Sigmoid colon (tissue), 7 donors: ENCODE data around the gene HLA-B. TPM values are rescaled to one million over a fixed set of nuclear protein-coding genes. Genes with fewer than 3 reads are reported as not detected.

ENCODE experiments used
- DNase-seq: peaks from one replicate; pipeline ENCODE4 v3.0.0-alpha.2; 2019
- H3K27ac ChIP-seq, 4 donors: fragments of 200-600 bp; sonication (generic); one replicate each; pipeline ENCODE4 v1.5.1; 2016 to 2019; ENCODE audit warnings: mild to moderate bottlenecking in 1 of 4
- H3K27me3 ChIP-seq, 3 donors: fragments of 200-600 bp; sonication (generic); one replicate each; pipeline ENCODE4 v1.5.1; 2019; ENCODE audit warnings: mild to moderate bottlenecking in 1 of 3
- H3K36me3 ChIP-seq, 4 donors: fragments of 200-600 bp; sonication (generic); one replicate each; pipeline ENCODE4 v1.5.1; 2016 to 2019
- H3K4me1 ChIP-seq, 4 donors: fragments of 200-600 bp; sonication (generic); one replicate each; pipeline ENCODE4 v1.5.1; 2017 to 2019
- H3K4me3 ChIP-seq, 4 donors: fragments of 200-600 bp; sonication (generic); one replicate each; pipeline ENCODE4 v1.5.1; 2017 to 2019; ENCODE audit warnings: mild to moderate bottlenecking in 2 of 4, moderate library complexity in 1 of 4
- H3K9me3 ChIP-seq, 4 donors: fragments of 200-600 bp in 3 of 4; sonication (generic) in 3 of 4; one replicate each; pipeline versions ENCODE4 v1.5.1 to v1.6.1; 2013 to 2019
- CTCF ChIP-seq, 4 experiments: fragments of 450-650 bp in 3 of 4; fragments of 200-600 bp in 1 of 4; IDR thresholded peaks; one replicate each; pipeline ENCODE4 v1.5.1; 2016 to 2019; ENCODE audit warnings: antibody characterized with exemption in 4 of 4, mild to moderate bottlenecking in 3 of 4, moderate library complexity in 2 of 4
- EP300 ChIP-seq, 4 donors: sonication (generic); formaldehyde crosslinking; IDR thresholded peaks; one replicate each; pipeline ENCODE4 v1.6.1; 2017; ENCODE audit warnings: antibody characterized with exemption in 4 of 4
- POLR2A ChIP-seq, 2 donors: fragments of 450-650 bp; IDR thresholded peaks; one replicate each; pipeline ENCODE4 v1.6.1; 2016; ENCODE audit warnings: antibody characterized with exemption in 2 of 2, mild to moderate bottlenecking in 2 of 2, moderate library complexity in 2 of 2
- POLR2AphosphoS5 ChIP-seq, 4 donors: sonication (generic); formaldehyde crosslinking; IDR thresholded peaks; one replicate each; pipeline ENCODE4 v1.6.1; 2017; ENCODE audit warnings: antibody characterized with exemption in 4 of 4
- WGBS, 2 donors: extraction: QIAGEN DNeasy Blood & Tissue Kit; methylation state at CpG; one replicate each; pipeline ENCODE4 v1.1.7; 2013; 5-methylcytosine and 5-hydroxymethylcytosine counted together
- intact Hi-C: fragments of 100-400 bp; cut with DNase I; formaldehyde crosslinking; loops from one replicate; pipeline ENCODE4 v1.15.1; 2023
- polyA plus RNA-seq, 3 donors: library from polyadenylated mRNA; stranded (reverse); fragments of 200-250 nt; gene quantifications; one replicate each; pipeline ENCODE4 v1.2.3, GENCODE V29; 2013
- total RNA-seq, 4 donors: library from RNA; depleted of rRNA; stranded (reverse); fragments of >200 nt; gene quantifications; one replicate each; pipeline ENCODE4 v1.1.0, GENCODE V29; 2016
- donor health status: healthy with polysubstance abuse.
- donor health status: Bipolar disorder and iron deficiency.
- donor health status: healthy.

Gene HLA-B
- total and polyA plus RNA-seq, 7 donors = 279 to 3,047 (median 377) TPM

GRCh38 chr6:31317036-31317435 lies 39.9 kb downstream of the HLA-B start:
- Histone ChIP-seq H3K4me3 (no peak overlapping the region), H3K36me3 (no peaks in the 10 kb centered on the region), H3K9me3 (no peaks in the 10 kb centered on the region), H3K27me3 (no peaks in the 10 kb centered on the region), H3K27ac (no peak overlapping the region), H3K4me1 (no peaks in the 10 kb centered on the region)
- intact Hi-C loops = no loop called here
- no peak for TF ChIP-seq POLR2A (IDR thresholded peaks at IDR 0.05)
- TF ChIP-seq EP300 (IDR thresholded peaks at IDR 0.05) = no peak
- no peak for TF ChIP-seq CTCF (IDR thresholded peaks at IDR 0.05)
- no peak for TF ChIP-seq POLR2AphosphoS5 (IDR thresholded peaks at IDR 0.05)
- WGBS, 2 donors = 71 to 84% methylated on average over 2 of the region's 2 CpGs
- no peak for DNase-seq

- no peaks in the 10 kb centered on the region for H3K36me3 ChIP-seq
- WGBS, 2 donors = 65 to 85% methylated on average over 2 of the region's 2 CpGs
- peaks cover 0 to 11% (median 10%) of the 10 kb centered on the region in 4 donors for H3K4me1 ChIP-seq
- no peak overlapping the region for H3K4me3 ChIP-seq
- intact Hi-C loops = no loop called here
- H3K27ac ChIP-seq = no peak overlapping the region
- no peaks in the 10 kb centered on the region for H3K9me3 ChIP-seq
- TF ChIP-seq POLR2AphosphoS5 (IDR thresholded peaks at IDR 0.05) (no peak), EP300 (IDR thresholded peaks at IDR 0.05) (no peak), CTCF (IDR thresholded peaks at IDR 0.05) (no peak), POLR2A (IDR thresholded peaks at IDR 0.05) (no peak)
- peaks cover 5 to 36% (median 22%) of the 10 kb centered on the region in 3 donors for H3K27me3 ChIP-seq
- DNase-seq = no peak
Measured at GRCh38 chr6:31309641-31310040, 47.3 kb downstream of the HLA-B start.

- H3K4me3 ChIP-seq = peak overlapping the region in 3 of 4 donors; percentile 27 to 42 (median 32)
- peaks cover 5 to 36% (median 22%) of the 10 kb centered on the region in 3 donors for H3K27me3 ChIP-seq
- intact Hi-C loops = no loop called here
- no peak overlapping the region for H3K27ac ChIP-seq
- H3K36me3 ChIP-seq = no peaks in the 10 kb centered on the region
- no peak for DNase-seq
- H3K9me3 ChIP-seq = no peaks in the 10 kb centered on the region
- 48% methylated on average over 11 of the region's 11 CpGs for WGBS, 2 donors
- H3K4me1 ChIP-seq = peaks cover 0 to 11% (median 10%) of the 10 kb centered on the region in 4 donors
- TF ChIP-seq POLR2AphosphoS5 (IDR thresholded peaks at IDR 0.05) (no peak), EP300 (IDR thresholded peaks at IDR 0.05) (no peak), POLR2A (IDR thresholded peaks at IDR 0.05) (no peak), CTCF (IDR thresholded peaks at IDR 0.05) (no peak)
Measured at GRCh38 chr6:31308845-31309175, 48.2 kb downstream of the HLA-B start.

GRCh38 chr6:31308050-31308844 lies 48.7 kb downstream of the HLA-B start:
- intact Hi-C loops = no loop called here
- DNase-seq = peak; percentile 62

More at GRCh38 chr6:31308050-31308844, 48.7 kb downstream of the HLA-B start:
- H3K36me3 ChIP-seq = no peaks in the 10 kb centered on the region
- TF ChIP-seq EP300 (IDR thresholded peaks at IDR 0.05) (no peak), POLR2AphosphoS5 (IDR thresholded peaks at IDR 0.05) (no peak), CTCF (IDR thresholded peaks at IDR 0.05) (no peak), POLR2A (IDR thresholded peaks at IDR 0.05) (no peak)
- no peak overlapping the region for H3K27ac ChIP-seq
- H3K4me3 ChIP-seq = peak overlapping the region in 3 of 4 donors; percentile 27 to 42 (median 32)
- H3K4me1 ChIP-seq = peaks cover 0 to 11% (median 10%) of the 10 kb centered on the region in 4 donors
- H3K9me3 ChIP-seq = no peaks in the 10 kb centered on the region
- 3% methylated on average over 57 of the region's 57 CpGs for WGBS, 2 donors
- peaks cover 5 to 39% (median 22%) of the 10 kb centered on the region in 3 donors for H3K27me3 ChIP-seq
